ENCODE data around the gene CD37.

DNA sequence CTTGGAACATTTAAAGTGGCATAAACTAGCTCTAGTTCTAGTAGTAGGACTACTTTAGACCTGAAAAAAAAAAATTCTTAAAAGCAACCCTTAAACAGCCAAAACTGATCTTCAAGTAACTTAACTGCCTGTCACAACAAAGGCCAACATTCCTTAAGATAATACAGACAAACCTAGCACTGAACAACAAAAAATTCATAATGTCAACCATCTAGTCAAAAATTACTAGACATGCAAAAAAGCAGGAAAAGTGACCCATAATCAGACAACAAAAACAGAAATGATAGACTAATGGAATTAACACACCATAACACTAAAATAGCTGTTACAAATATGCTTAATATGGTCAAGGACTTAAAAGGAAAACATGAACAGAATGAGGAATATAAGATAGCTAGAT is 16.9 kb upstream of the CD37 start:
- TF ChIP-seq, protein P1, sequence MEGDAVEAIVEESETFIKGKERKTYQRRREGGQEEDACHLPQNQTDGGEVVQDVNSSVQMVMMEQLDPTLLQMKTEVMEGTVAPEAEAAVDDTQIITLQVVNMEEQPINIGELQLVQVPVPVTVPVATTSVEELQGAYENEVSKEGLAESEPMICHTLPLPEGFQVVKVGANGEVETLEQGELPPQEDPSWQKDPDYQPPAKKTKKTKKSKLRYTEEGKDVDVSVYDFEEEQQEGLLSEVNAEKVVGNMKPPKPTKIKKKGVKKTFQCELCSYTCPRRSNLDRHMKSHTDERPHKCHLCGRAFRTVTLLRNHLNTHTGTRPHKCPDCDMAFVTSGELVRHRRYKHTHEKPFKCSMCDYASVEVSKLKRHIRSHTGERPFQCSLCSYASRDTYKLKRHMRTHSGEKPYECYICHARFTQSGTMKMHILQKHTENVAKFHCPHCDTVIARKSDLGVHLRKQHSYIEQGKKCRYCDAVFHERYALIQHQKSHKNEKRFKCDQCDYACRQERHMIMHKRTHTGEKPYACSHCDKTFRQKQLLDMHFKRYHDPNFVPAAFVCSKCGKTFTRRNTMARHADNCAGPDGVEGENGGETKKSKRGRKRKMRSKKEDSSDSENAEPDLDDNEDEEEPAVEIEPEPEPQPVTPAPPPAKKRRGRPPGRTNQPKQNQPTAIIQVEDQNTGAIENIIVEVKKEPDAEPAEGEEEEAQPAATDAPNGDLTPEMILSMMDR (IDR thresholded peaks at IDR 0.05; ENCODE audit: low read length) = no peak
- no peak for TF ChIP-seq EZH2 (IDR thresholded peaks at IDR 0.05; ENCODE audit: borderline replicate concordance, low read length)
